ENCODE results near the gene WDR62. TPM values are rescaled to one million over a fixed set of nuclear protein-coding genes. Genes with fewer than 3 reads are reported as not detected.
A peak's percentile ranks its signal among the peaks of the same experiment; 100 is the strongest.

Gene WDR62
- total RNA-seq, 4 donors from 2014 or later = 1.1 to 15.7 (median 2.9) TPM

GRCh38 chr19:36153126-36153525 lies 98.4 kb downstream of the WDR62 start:
- Histone ChIP-seq H3K4me1 (peaks cover 0 to 4% (median 0%) of the 10 kb centered on the region in 4 donors), H3K27ac (peak overlapping the region in 3 of 4 donors; percentile 20 to 98 (median 69)), H3K36me3 (peaks cover 0 to 39% (median 0%) of the 10 kb centered on the region in 3 donors), H3K27me3 (no peaks in the 10 kb centered on the region), H3K9me3 (no peaks in the 10 kb centered on the region), H3K4me3 (no peak overlapping the region)
- peak in 1 of 3 donors; percentile 19 for DNase-seq
- TF ChIP-seq, protein P1, sequence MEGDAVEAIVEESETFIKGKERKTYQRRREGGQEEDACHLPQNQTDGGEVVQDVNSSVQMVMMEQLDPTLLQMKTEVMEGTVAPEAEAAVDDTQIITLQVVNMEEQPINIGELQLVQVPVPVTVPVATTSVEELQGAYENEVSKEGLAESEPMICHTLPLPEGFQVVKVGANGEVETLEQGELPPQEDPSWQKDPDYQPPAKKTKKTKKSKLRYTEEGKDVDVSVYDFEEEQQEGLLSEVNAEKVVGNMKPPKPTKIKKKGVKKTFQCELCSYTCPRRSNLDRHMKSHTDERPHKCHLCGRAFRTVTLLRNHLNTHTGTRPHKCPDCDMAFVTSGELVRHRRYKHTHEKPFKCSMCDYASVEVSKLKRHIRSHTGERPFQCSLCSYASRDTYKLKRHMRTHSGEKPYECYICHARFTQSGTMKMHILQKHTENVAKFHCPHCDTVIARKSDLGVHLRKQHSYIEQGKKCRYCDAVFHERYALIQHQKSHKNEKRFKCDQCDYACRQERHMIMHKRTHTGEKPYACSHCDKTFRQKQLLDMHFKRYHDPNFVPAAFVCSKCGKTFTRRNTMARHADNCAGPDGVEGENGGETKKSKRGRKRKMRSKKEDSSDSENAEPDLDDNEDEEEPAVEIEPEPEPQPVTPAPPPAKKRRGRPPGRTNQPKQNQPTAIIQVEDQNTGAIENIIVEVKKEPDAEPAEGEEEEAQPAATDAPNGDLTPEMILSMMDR (IDR thresholded peaks at IDR 0.05) = no peak
- no peak for TF ChIP-seq POLR2A (IDR thresholded peaks at IDR 0.05)

Other genes starting within 250 kb of the WDR62 start
- gene PRODH2, start 242.1 kb upstream of the WDR62 start, total RNA-seq = not detected
- gene NPHS1, start 202.4 kb upstream of the WDR62 start, total RNA-seq = not detected
- gene KIRREL2, start 198.0 kb upstream of the WDR62 start, total RNA-seq = 1 to 10 TPM in 1 of 4 donors, not detected in 3; 1.7 TPM
- 1 to 10 TPM in 3 of 4 donors, under 1 TPM in 1; 0.53 to 8.3 (median 1.7) TPM for gene APLP1, start 186.3 kb upstream of the WDR62 start, total RNA-seq
- 10 to 100 TPM in 3 of 4 donors, 1 to 10 TPM in 1; 8.4 to 38.0 (median 23.6) TPM for gene NFKBID, start 154.4 kb upstream of the WDR62 start, total RNA-seq
- gene HCST, start 152.4 kb upstream of the WDR62 start, total RNA-seq = 1 to 10 TPM in 1 of 4 donors, not detected in 3; 9.7 TPM
- gene TYROBP, start 146.6 kb upstream of the WDR62 start, total RNA-seq = 10 to 100 TPM in 3 of 4 donors, 1 to 10 TPM in 1; 4.2 to 56.1 (median 20.2) TPM
- 10 to 100 TPM in 3 of 4 donors, 1 to 10 TPM in 1; 8.3 to 34.4 (median 22.1) TPM for gene LRFN3, start 118.5 kb upstream of the WDR62 start, total RNA-seq
- gene SDHAF1, start 59.7 kb upstream of the WDR62 start, total RNA-seq = 10 to 100 TPM; 15.7 to 48.0 (median 39.1) TPM
- gene SYNE4, start 46.1 kb upstream of the WDR62 start, total RNA-seq = 1 to 10 TPM in 2 of 4 donors, under 1 TPM in 1, not detected in 1; 0.67 to 6.8 (median 6.1) TPM
- 10 to 100 TPM; 26.4 to 56.9 (median 39.8) TPM for gene ALKBH6, start 40.7 kb upstream of the WDR62 start, total RNA-seq
- 1 to 10 TPM; 1.8 to 9.8 (median 5.2) TPM for gene CLIP3, start 22.0 kb upstream of the WDR62 start, total RNA-seq
- gene THAP8, start 612 bp upstream of the WDR62 start, total RNA-seq = 10 to 100 TPM in 2 of 4 donors, 1 to 10 TPM in 2; 4.9 to 12.4 (median 8.2) TPM
- not detected for gene OVOL3, start 56.2 kb downstream of the WDR62 start, total RNA-seq
- 10 to 100 TPM; 20.7 to 32.0 (median 26.8) TPM for gene POLR2I, start 60.0 kb downstream of the WDR62 start, total RNA-seq
- 10 to 100 TPM; 59.7 to 81.7 (median 69.1) TPM for gene TBCB, start 60.6 kb downstream of the WDR62 start, total RNA-seq
- gene CAPNS1, start 85.2 kb downstream of the WDR62 start, total RNA-seq = 100 to 1,000 TPM; 131 to 320 (median 263) TPM
- gene COX7A1, start 97.5 kb downstream of the WDR62 start, total RNA-seq = 10 to 100 TPM in 2 of 4 donors, 1 to 10 TPM in 2; 1.8 to 19.8 (median 6.6) TPM
- gene ZNF565, start 159.8 kb downstream of the WDR62 start, total RNA-seq = 1 to 10 TPM; 3.0 to 9.2 (median 4.9) TPM
- gene ZNF146, start 160.2 kb downstream of the WDR62 start, total RNA-seq = 10 to 100 TPM; 43.2 to 71.0 (median 43.6) TPM

Data from Peyer's patch (tissue), 4 donors.